ENCODE measurements around the gene ZNF2.

ZNF2 gene

GRCh38 chr2:95207111-95207961, 41.7 kb downstream of the ZNF2 start, which contains the start of gene ZNF892:
ZNF892 (plus strand) TSS chr2:95207521; CDS start chr2:95207816, 295 bp downstream.
- peak; percentile 86 for DNase-seq
- no peaks in the 10 kb centered on the region for H3K27me3 ChIP-seq (replicated peaks)
- H3K4me3 ChIP-seq (ENCODE audit: low read depth, low read length): peak within 1 kb of the TSS; percentile 80
- in situ Hi-C loops (cut with HindIII; ENCODE audit: low pct_ligation_motif_present, low sequenced_read_pairs): no loop called here
- peaks cover 7% of the 10 kb centered on the region for H3K36me3 ChIP-seq (replicated peaks)
- TF ChIP-seq CTCF (IDR thresholded peaks at IDR 0.05; ENCODE audit: low read depth, low read length, missing control alignments): peak; percentile 45
- peak within 1 kb of the TSS; percentile 16 for H3K27ac ChIP-seq

- Histone ChIP-seq H3K27ac (peak overlapping the region; percentile 16), H3K36me3 (replicated peaks) (peaks cover 13% of the 10 kb centered on the region), H3K4me3 (ENCODE audit: low read depth, low read length) (peak overlapping the region; percentile 80), H3K27me3 (replicated peaks) (no peaks in the 10 kb centered on the region)
- DNase-seq: peak; percentile 4
- no peak for TF ChIP-seq CTCF (IDR thresholded peaks at IDR 0.05; ENCODE audit: low read depth, low read length, missing control alignments)
- in situ Hi-C loops (cut with HindIII; ENCODE audit: low pct_ligation_motif_present, low sequenced_read_pairs): no loop called here
Observed at GRCh38 chr2:95208106-95208505, 42.5 kb downstream of the ZNF2 start.

- Histone ChIP-seq H3K4me3 (ENCODE audit: low read depth, low read length) (no peak overlapping the region), H3K36me3 (replicated peaks) (peaks cover 29% of the 10 kb centered on the region), H3K27ac (no peak overlapping the region), H3K27me3 (replicated peaks) (no peaks in the 10 kb centered on the region)
- in situ Hi-C loops (cut with HindIII; ENCODE audit: low pct_ligation_motif_present, low sequenced_read_pairs): no loop called here
- no peak for TF ChIP-seq CTCF (IDR thresholded peaks at IDR 0.05; ENCODE audit: low read depth, low read length, missing control alignments)
- DNase-seq: no peak
Observed at GRCh38 chr2:95215018-95215612, 49.5 kb downstream of the ZNF2 start.

GRCh38 chr2:95220449-95220848, 54.8 kb downstream of the ZNF2 start:
- H3K27me3 ChIP-seq (replicated peaks): no peaks in the 10 kb centered on the region
- no peak for DNase-seq
- H3K27ac ChIP-seq: no peak overlapping the region
- no peak overlapping the region for H3K4me3 ChIP-seq (ENCODE audit: low read depth, low read length)
- no peaks in the 10 kb centered on the region for H3K36me3 ChIP-seq (replicated peaks)
- in situ Hi-C loops (cut with HindIII; ENCODE audit: low pct_ligation_motif_present, low sequenced_read_pairs): no loop called here
- TF ChIP-seq CTCF (IDR thresholded peaks at IDR 0.05; ENCODE audit: low read depth, low read length, missing control alignments): no peak

- no peak for DNase-seq
- TF ChIP-seq CTCF (IDR thresholded peaks at IDR 0.05; ENCODE audit: low read depth, low read length, missing control alignments): no peak
- no peak overlapping the region for H3K4me3 ChIP-seq (ENCODE audit: low read depth, low read length)
- no peaks in the 10 kb centered on the region for H3K36me3 ChIP-seq (replicated peaks)
- no peaks in the 10 kb centered on the region for H3K27me3 ChIP-seq (replicated peaks)
- in situ Hi-C loops (cut with HindIII; ENCODE audit: low pct_ligation_motif_present, low sequenced_read_pairs): no loop called here
- H3K27ac ChIP-seq: no peak overlapping the region
Observed at GRCh38 chr2:95225658-95226057, 60.0 kb downstream of the ZNF2 start.

Measured in brain microvascular endothelial cell (primary cell).